ENCODE results near the gene VPS33A.

GRCh38 chr12:122297494-122297893, 31.2 kb upstream of the VPS33A start:
- TF ChIP-seq CTCF (IDR thresholded peaks at IDR 0.05; ENCODE audit: low read depth, low read length) (no peak), EZH2phosphoT487 (IDR thresholded peaks at IDR 0.05; ENCODE audit: low read depth) (no peak)
